GM21526 (cell line): ENCODE data around the gene UBE3B.
"Not testable (repeated sequence)": the region's sequence is repeated elsewhere in the genome, so short reads cannot be mapped to it uniquely, and the experiment has no call there.

Experiments used
- ATAC-seq: cut with Tn5 transposase; IDR thresholded peaks from one replicate; pipeline ENCODE4 v1.9.1; 2021; ENCODE audit warnings: moderate library complexity; ENCODE audit not compliant: unreplicated experiment, low FRiP score

The UBE3B gene

GRCh38 chr12:109477185-109477962 is at the start of gene UBE3B, which contains the start of gene KCTD10:
UBE3B (plus strand) TSS chr12:109477634; CDS start chr12:109483552, 5,918 bp downstream.
KCTD10 (minus strand) TSS chr12:109477300; CDS start chr12:109477262, 38 bp downstream.
- peak; percentile 85 for ATAC-seq

- no peak for ATAC-seq
Observed at GRCh38 chr12:109428037-109428629, 49.3 kb upstream of the UBE3B start.

- not testable (repeated sequence) for ATAC-seq
Observed at GRCh38 chr12:109428804-109429203, 48.6 kb upstream of the UBE3B start.

- no peak for ATAC-seq
Observed at GRCh38 chr12:109430244-109430643, 47.2 kb upstream of the UBE3B start.

- ATAC-seq: no peak
Observed at GRCh38 chr12:109432431-109432830, 45.0 kb upstream of the UBE3B start.

- ATAC-seq: no peak
Observed at GRCh38 chr12:109432842-109433304, 44.6 kb upstream of the UBE3B start.

GRCh38 chr12:109433618-109434017 is 43.8 kb upstream of the UBE3B start:
- ATAC-seq: no peak

GRCh38 chr12:109434582-109434981 is 42.9 kb upstream of the UBE3B start:
- no peak for ATAC-seq

GRCh38 chr12:109435428-109436187 is 41.8 kb upstream of the UBE3B start:
- ATAC-seq: no peak

GRCh38 chr12:109436188-109436560 is 41.3 kb upstream of the UBE3B start:
- no peak for ATAC-seq

- no peak for ATAC-seq
Observed at GRCh38 chr12:109439181-109439580, 38.3 kb upstream of the UBE3B start.

GRCh38 chr12:109439951-109440350 is 37.5 kb upstream of the UBE3B start:
- not testable (repeated sequence) for ATAC-seq

GRCh38 chr12:109440851-109441490 is 36.5 kb upstream of the UBE3B start:
- ATAC-seq: no peak

- ATAC-seq: no peak
Observed at GRCh38 chr12:109443794-109444193, 33.6 kb upstream of the UBE3B start.

GRCh38 chr12:109444259-109444658 is 33.2 kb upstream of the UBE3B start:
- ATAC-seq: no peak

GRCh38 chr12:109445191-109445609 is 32.2 kb upstream of the UBE3B start:
- no peak for ATAC-seq

GRCh38 chr12:109446869-109447268 is 30.6 kb upstream of the UBE3B start:
- ATAC-seq: no peak

GRCh38 chr12:109447482-109447881 is 30.0 kb upstream of the UBE3B start:
- no peak for ATAC-seq

GRCh38 chr12:109448272-109448671 is 29.2 kb upstream of the UBE3B start:
- no peak for ATAC-seq

- ATAC-seq: no peak
Observed at GRCh38 chr12:109448707-109449390, 28.6 kb upstream of the UBE3B start.
